Mucosa of stomach (tissue), 1 donor: Measurements from ENCODE around the gene CSTB.
A peak's percentile ranks its signal among the peaks of the same experiment; 100 is the strongest.

Experiments used
- H3K27me3 ChIP-seq: one replicate; pipeline ENCODE4 v1.7.0; 2013; ENCODE audit warnings: mild to moderate bottlenecking, low read length; ENCODE audit not compliant: control insufficient read depth, insufficient read depth
- H3K36me3 ChIP-seq: one replicate; pipeline ENCODE4 v1.7.0; 2013; ENCODE audit warnings: low read length; ENCODE audit not compliant: control insufficient read depth, insufficient read depth
- H3K4me1 ChIP-seq: one replicate; pipeline ENCODE4 v1.7.0; 2013; ENCODE audit warnings: mild to moderate bottlenecking, low read length; ENCODE audit not compliant: control insufficient read depth, insufficient read depth
- H3K4me3 ChIP-seq: one replicate; pipeline ENCODE4 v1.7.0; 2013; ENCODE audit warnings: low read length
- H3K9ac ChIP-seq: one replicate; pipeline ENCODE4 v1.7.0; 2013; ENCODE audit warnings: mild to moderate bottlenecking, low read length, moderate library complexity
- H3K9me3 ChIP-seq: one replicate; pipeline ENCODE4 v1.7.0; 2013; ENCODE audit warnings: mild to moderate bottlenecking, low read length, moderate library complexity; ENCODE audit not compliant: control insufficient read depth
- donor health status: Pancreatic carcinoma.

The CSTB gene

GRCh38 chr21:43734928-43735229, 41.2 kb downstream of the CSTB start:
- H3K4me3 ChIP-seq, result no peak overlapping the region
- H3K4me1 ChIP-seq, result peaks cover 45% of the 10 kb centered on the region
- H3K36me3 ChIP-seq, result no peaks in the 10 kb centered on the region
- peak overlapping the region; percentile 52 for H3K9ac ChIP-seq
- no peaks in the 10 kb centered on the region for H3K9me3 ChIP-seq
- no peaks in the 10 kb centered on the region for H3K27me3 ChIP-seq

DNA sequence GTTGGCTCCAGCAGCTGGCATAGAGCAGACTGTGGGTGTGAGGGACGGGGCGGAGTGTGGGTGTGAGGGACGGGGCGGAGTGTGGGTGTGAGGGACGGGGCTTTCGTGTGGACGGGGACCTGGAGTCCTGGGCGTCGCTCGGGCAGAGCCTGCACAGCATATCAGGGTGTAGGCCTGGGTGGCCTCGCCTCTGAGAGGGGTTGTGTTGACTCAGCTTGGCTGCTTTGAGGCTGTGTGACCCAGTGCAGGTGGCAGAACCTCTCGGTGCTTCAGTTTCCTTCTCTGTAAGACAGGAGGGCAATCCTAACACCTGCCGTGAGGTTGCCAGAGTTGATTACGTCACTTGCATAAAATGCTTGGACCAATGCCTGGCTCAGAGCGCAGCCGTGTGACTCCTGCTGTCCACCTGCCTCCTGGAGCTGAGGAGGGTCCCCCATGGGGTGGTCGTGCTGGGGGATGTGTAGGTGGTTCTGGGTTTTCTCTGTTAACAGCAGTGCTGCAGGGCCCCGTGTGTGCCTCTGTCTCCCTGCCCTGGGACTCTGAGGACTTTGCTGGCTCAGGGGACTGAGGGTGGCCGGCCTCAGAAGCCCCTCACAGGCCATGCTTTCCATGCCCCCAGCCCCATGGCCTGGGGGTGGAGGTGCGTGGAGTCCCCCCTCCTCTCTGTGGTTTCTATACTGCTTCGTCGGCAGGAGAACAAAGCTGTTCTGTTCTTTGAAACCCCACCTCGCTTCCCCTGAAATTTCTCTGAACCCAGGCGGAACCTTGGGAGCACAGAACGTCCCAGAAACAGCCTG, 41.8 kb downstream of the CSTB start:
- no peak overlapping the region for H3K4me3 ChIP-seq
- no peaks in the 10 kb centered on the region for H3K9me3 ChIP-seq
- no peaks in the 10 kb centered on the region for H3K36me3 ChIP-seq
- no peaks in the 10 kb centered on the region for H3K27me3 ChIP-seq
- H3K9ac ChIP-seq, result peak overlapping the region; percentile 52
- H3K4me1 ChIP-seq, result peaks cover 51% of the 10 kb centered on the region

- Histone ChIP-seq H3K36me3 (no peaks in the 10 kb centered on the region), H3K27me3 (no peaks in the 10 kb centered on the region), H3K9ac (peak overlapping the region; percentile 41), H3K4me3 (no peak overlapping the region), H3K4me1 (peaks cover 58% of the 10 kb centered on the region), H3K9me3 (no peaks in the 10 kb centered on the region)
These were observed 42.5 kb downstream of the CSTB start for GRCh38 chr21:43733529-43734071.

DNA sequence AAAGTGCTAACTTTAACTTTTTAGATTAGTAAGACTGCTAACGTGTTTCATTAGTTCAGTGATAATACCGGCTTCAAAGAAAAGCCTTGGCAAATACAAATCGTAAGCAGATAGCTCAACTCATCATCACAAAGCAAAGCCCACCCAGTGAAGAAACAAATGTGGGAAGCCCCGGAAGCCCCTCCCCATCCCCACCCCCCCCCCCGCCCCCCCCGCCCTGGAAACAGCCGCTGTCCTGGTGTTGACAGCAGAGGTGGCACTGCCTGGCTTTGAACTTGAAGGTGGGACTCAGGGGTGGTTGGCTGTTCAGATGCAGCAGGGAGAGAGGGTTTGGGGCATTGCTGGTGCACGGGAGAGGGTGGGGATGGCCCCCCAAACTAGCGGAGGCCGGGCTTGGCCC, 43.0 kb downstream of the CSTB start:
- H3K4me3 ChIP-seq, result no peak overlapping the region
- no peaks in the 10 kb centered on the region for H3K9me3 ChIP-seq
- H3K9ac ChIP-seq, result no peak overlapping the region
- no peaks in the 10 kb centered on the region for H3K36me3 ChIP-seq
- H3K27me3 ChIP-seq, result no peaks in the 10 kb centered on the region
- H3K4me1 ChIP-seq, result peaks cover 64% of the 10 kb centered on the region

GRCh38 chr21:43731891-43732711, 44.0 kb downstream of the CSTB start:
- Histone ChIP-seq H3K4me1 (peaks cover 73% of the 10 kb centered on the region), H3K4me3 (no peak overlapping the region), H3K9me3 (no peaks in the 10 kb centered on the region), H3K36me3 (no peaks in the 10 kb centered on the region), H3K9ac (peak overlapping the region; percentile 33), H3K27me3 (no peaks in the 10 kb centered on the region)

GRCh38 chr21:43731476-43731875, 44.6 kb downstream of the CSTB start:
- peaks cover 79% of the 10 kb centered on the region for H3K4me1 ChIP-seq
- no peaks in the 10 kb centered on the region for H3K9me3 ChIP-seq
- H3K27me3 ChIP-seq, result no peaks in the 10 kb centered on the region
- H3K4me3 ChIP-seq, result peak overlapping the region; percentile 14
- no peaks in the 10 kb centered on the region for H3K36me3 ChIP-seq
- H3K9ac ChIP-seq, result peak overlapping the region; percentile 33

DNA sequence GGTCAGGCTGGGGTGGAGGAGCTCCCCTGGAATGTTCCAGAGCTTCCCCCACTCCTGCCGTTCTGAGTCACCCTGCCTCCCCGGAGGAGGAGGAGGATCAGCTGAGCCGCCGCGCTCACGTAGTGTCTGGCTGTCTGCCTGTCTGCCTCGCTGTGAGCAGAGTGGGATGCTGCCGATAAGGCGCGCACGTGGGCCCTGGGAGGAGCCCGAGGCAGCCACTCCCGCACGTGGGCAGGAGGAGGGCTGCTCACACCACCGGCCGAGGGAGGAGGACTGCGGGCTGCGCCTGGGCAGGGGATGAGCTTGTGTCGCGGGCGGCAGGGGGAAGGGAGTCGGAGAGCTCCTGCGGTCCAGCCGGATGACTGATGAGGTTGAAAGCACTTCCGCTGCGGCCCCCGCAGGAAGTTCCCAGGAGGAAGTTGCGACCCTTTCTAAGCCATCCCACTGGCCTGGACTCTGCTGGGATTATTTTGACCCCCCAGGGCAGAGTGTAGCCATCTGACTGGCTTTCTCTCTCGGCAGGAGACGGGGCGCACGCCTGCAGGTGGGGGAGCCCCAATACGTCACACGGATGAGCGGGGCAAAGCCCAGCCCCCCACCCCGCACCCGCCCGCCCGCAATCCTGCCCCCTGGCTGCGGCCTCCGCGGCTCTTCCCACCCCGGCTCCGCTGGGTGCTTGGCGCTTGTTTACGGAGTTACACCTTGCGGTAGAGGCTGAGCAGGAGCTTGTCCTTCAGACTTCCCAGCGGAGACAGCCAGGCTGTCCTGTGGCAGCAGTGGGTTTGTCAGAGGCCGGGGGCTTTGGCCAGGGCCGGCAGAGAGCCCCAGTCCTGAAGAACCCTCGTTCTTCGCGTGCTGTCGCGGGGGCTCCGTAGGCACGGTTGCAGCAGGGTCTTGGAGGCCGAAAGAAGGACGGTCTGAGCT, 47.4 kb downstream of the CSTB start:
- Histone ChIP-seq H3K4me1 (peaks cover 68% of the 10 kb centered on the region), H3K9ac (peak overlapping the region; percentile 47), H3K9me3 (no peaks in the 10 kb centered on the region), H3K4me3 (peak overlapping the region; percentile 22), H3K27me3 (no peaks in the 10 kb centered on the region), H3K36me3 (no peaks in the 10 kb centered on the region)

DNA sequence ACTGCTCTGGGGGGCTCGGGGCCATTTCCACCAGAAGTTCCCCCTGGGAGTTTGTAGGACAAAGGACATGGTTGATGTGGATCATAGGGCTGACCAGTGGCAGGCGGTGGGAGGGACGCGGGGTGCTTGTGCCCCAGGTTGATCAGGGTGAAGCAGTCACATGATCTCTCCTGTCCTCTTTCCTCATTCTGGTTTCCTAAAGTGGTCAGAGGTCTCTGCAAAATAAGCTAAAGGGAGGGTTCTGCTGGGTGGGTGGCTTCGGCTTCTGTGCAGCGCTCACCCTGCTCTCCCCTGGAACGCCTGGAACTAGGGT, 48.0 kb downstream of the CSTB start:
- Histone ChIP-seq H3K4me1 (peaks cover 62% of the 10 kb centered on the region), H3K36me3 (no peaks in the 10 kb centered on the region), H3K4me3 (no peak overlapping the region), H3K9ac (peak overlapping the region; percentile 47), H3K27me3 (no peaks in the 10 kb centered on the region), H3K9me3 (no peaks in the 10 kb centered on the region)

- peaks cover 62% of the 10 kb centered on the region for H3K4me1 ChIP-seq
- no peaks in the 10 kb centered on the region for H3K36me3 ChIP-seq
- H3K27me3 ChIP-seq, result no peaks in the 10 kb centered on the region
- no peaks in the 10 kb centered on the region for H3K9me3 ChIP-seq
- H3K4me3 ChIP-seq, result no peak overlapping the region
- peak overlapping the region; percentile 47 for H3K9ac ChIP-seq
These were observed 48.5 kb downstream of the CSTB start for GRCh38 chr21:43727519-43728153.

- Histone ChIP-seq H3K4me1 (peaks cover 61% of the 10 kb centered on the region), H3K36me3 (no peaks in the 10 kb centered on the region), H3K9ac (peak overlapping the region; percentile 22), H3K27me3 (no peaks in the 10 kb centered on the region), H3K4me3 (no peak overlapping the region), H3K9me3 (no peaks in the 10 kb centered on the region)
These were observed 49.2 kb downstream of the CSTB start for GRCh38 chr21:43726686-43727518.
